OCI-LY7 (cell line): ENCODE results near the gene KCNIP1. TPM values are rescaled to one million over a fixed set of nuclear protein-coding genes. Genes with fewer than 3 reads are reported as not detected.

Source experiments
- BruUV-seq: library from RNA; stranded (reverse); fragments of 400-500 nt; replicated peaks from 2 replicates; lab custom pipeline; 2021; lab: Mats Ljungman, UMichigan
- CTCF ChIA-PET: fragments of 300-600 bp; sonication (Branson Sonifier 250); formaldehyde crosslinking; loops from one replicate; lab custom pipeline; 2022; ENCODE audit warnings: antibody characterized with exemption; ENCODE audit not compliant: unreplicated experiment; lab: Charles Lee
- POLR2A ChIA-PET: fragments of 300-600 bp; sonication (Branson Sonifier 250); formaldehyde crosslinking; loops from one replicate; lab custom pipeline; 2022; ENCODE audit warnings: antibody characterized with exemption; lab: Charles Lee
- DNase-seq: peaks from one replicate; pipeline ENCODE4 v3.0.0-alpha.2; 2015; ENCODE audit warnings: low spot score
- H2AFZ ChIP-seq: fragments of 200-600 bp; sonication (generic), shearing (Covaris generic); 2 replicates; pipeline ENCODE4 v1.6.1; 2014; ENCODE audit warnings: mild to moderate bottlenecking, antibody characterized with exemption, low read length, moderate library complexity
- H3K27ac ChIP-seq: fragments of 200-600 bp; sonication (generic); 2 replicates; pipeline ENCODE4 v1.5.1; 2014; ENCODE audit warnings: mixed run types, low read depth, mild to moderate bottlenecking, moderate library complexity, low read length, inconsistent platforms; ENCODE audit not compliant: poor library complexity, severe bottlenecking
- H3K36me3 ChIP-seq: fragments of 200-600 bp; sonication (generic); 2 replicates; pipeline ENCODE4 v1.6.1; 2014; ENCODE audit warnings: mild to moderate bottlenecking, antibody characterized with exemption, low read length, moderate library complexity, mixed read lengths; ENCODE audit not compliant: insufficient read depth
- H3K4me1 ChIP-seq: fragments of 200-600 bp; sonication (generic); 2 replicates; pipeline ENCODE4 v1.5.1; 2014; ENCODE audit warnings: mild to moderate bottlenecking, low read length; ENCODE audit not compliant: insufficient read depth, poor library complexity, severe bottlenecking
- H3K4me2 ChIP-seq: fragments of 200-600 bp; sonication (generic); 2 replicates; pipeline ENCODE4 v1.6.1; 2014; ENCODE audit warnings: mild to moderate bottlenecking, low read length
- H3K4me3 ChIP-seq: fragments of 200-600 bp; sonication (generic); 2 replicates; pipeline ENCODE4 v1.5.1; 2014; ENCODE audit warnings: mild to moderate bottlenecking, low read depth, low read length; ENCODE audit not compliant: poor library complexity, severe bottlenecking
- H3K79me2 ChIP-seq: fragments of 200-600 bp; sonication (generic); 2 replicates; pipeline ENCODE4 v1.6.1; 2016; ENCODE audit warnings: low read depth, mild to moderate bottlenecking, low read length, moderate library complexity, mixed read lengths; ENCODE audit not compliant: insufficient read depth
- H3K9me2 ChIP-seq: fragments of 200-600 bp; sonication (generic); 2 replicates; pipeline ENCODE4 v1.6.1; 2016; ENCODE audit warnings: mild to moderate bottlenecking, low read length, mixed read lengths; ENCODE audit not compliant: insufficient read depth
- H3K9me3 ChIP-seq: fragments of 200-600 bp; sonication (generic); 2 replicates; pipeline ENCODE4 v1.6.1; 2014; ENCODE audit warnings: mild to moderate bottlenecking, mixed run types, low read length, mixed read lengths
- H4K20me1 ChIP-seq: fragments of 200-600 bp; sonication (generic); 2 replicates; pipeline ENCODE4 v1.6.1; 2014; ENCODE audit warnings: mild to moderate bottlenecking, antibody characterized with exemption, low read length, moderate library complexity, mixed read lengths; ENCODE audit not compliant: insufficient read depth
- CTCF ChIP-seq: fragments of 200-600 bp; sonication (generic); conservative IDR thresholded peaks from 2 replicates; pipeline ENCODE4 v1.5.1; 2014; ENCODE audit warnings: mild to moderate bottlenecking, antibody characterized with exemption, low read length, moderate library complexity, mixed read lengths
- EZH2phosphoT487 ChIP-seq: fragments of 200-600 bp; sonication (generic); IDR thresholded peaks from 2 replicates; pipeline ENCODE4 v1.6.1; 2018; ENCODE audit warnings: low read depth, borderline replicate concordance, mild to moderate bottlenecking, mixed run types, antibody characterized with exemption, low read length, moderate library complexity, mixed read lengths
- intact Hi-C: fragments of 100-400 bp; cut with micrococcal nuclease; formaldehyde crosslinking; loops from one replicate; pipeline ENCODE4 v1.10.0; 2022; ENCODE audit not compliant: unreplicated experiment
- total RNA-seq, 2 experiments: library from RNA; depleted of rRNA in 1 of 2; stranded (reverse); fragments of >200 nt in 1 of 2; shearing (Covaris generic) in 1 of 2; gene quantifications; 2 replicates each; pipeline ENCODE4 v1.2.3, GENCODE V29; 2014 to 2022

The KCNIP1 gene
- total RNA-seq, 2 experiments from 2014 or later = not detected

- DNase-seq = no peak
- Histone ChIP-seq H2AFZ (no peak overlapping the region), H3K9me2 (no peaks in the 10 kb centered on the region), H4K20me1 (no peaks in the 10 kb centered on the region), H3K9me3 (no peaks in the 10 kb centered on the region), H3K27ac (no peak overlapping the region), H3K79me2 (no peaks in the 10 kb centered on the region), H3K36me3 (no peaks in the 10 kb centered on the region), H3K4me3 (no peak overlapping the region), H3K4me1 (no peaks in the 10 kb centered on the region), H3K4me2 (no peak overlapping the region)
- ChIA-PET POLR2A (no interaction called here), CTCF (interaction anchor here (0.5 kb wide), 1 partner anchor 592 kb away, joined by 4 read pairs; no protein-coding TSS in a partner anchor)
- TF ChIP-seq CTCF = no peak
- no peak for TF ChIP-seq EZH2phosphoT487
- BruUV-seq = no TSS peak
- intact Hi-C loops = no loop called here
These were observed 247.0 kb downstream of the KCNIP1 start for GRCh38 chr5:170750791-170751190.

- no peak for DNase-seq
- no peaks in the 10 kb centered on the region for H3K36me3 ChIP-seq
- H2AFZ ChIP-seq = no peak overlapping the region
- no peaks in the 10 kb centered on the region for H3K9me2 ChIP-seq
- POLR2A ChIA-PET = no interaction called here
- H3K9me3 ChIP-seq = no peaks in the 10 kb centered on the region
- CTCF ChIA-PET = no interaction called here
- H3K4me3 ChIP-seq = no peak overlapping the region
- no peak for TF ChIP-seq EZH2phosphoT487
- TF ChIP-seq CTCF = no peak
- no peaks in the 10 kb centered on the region for H3K79me2 ChIP-seq
- H3K4me2 ChIP-seq = no peak overlapping the region
- H3K27ac ChIP-seq = no peak overlapping the region
- intact Hi-C loops = no loop called here
- H4K20me1 ChIP-seq = no peaks in the 10 kb centered on the region
- no TSS peak for BruUV-seq
- no peaks in the 10 kb centered on the region for H3K4me1 ChIP-seq
These were observed 247.8 kb downstream of the KCNIP1 start for GRCh38 chr5:170751631-170752030.

GRCh38 chr5:170752257-170753215 lies 248.7 kb downstream of the KCNIP1 start:
- BruUV-seq = no TSS peak

More at GRCh38 chr5:170752257-170753215, 248.7 kb downstream of the KCNIP1 start:
- Histone ChIP-seq H4K20me1 (no peaks in the 10 kb centered on the region), H3K9me2 (no peaks in the 10 kb centered on the region), H3K9me3 (no peaks in the 10 kb centered on the region), H3K4me3 (no peak overlapping the region), H2AFZ (no peak overlapping the region), H3K79me2 (no peaks in the 10 kb centered on the region), H3K4me2 (no peak overlapping the region), H3K27ac (no peak overlapping the region), H3K4me1 (no peaks in the 10 kb centered on the region), H3K36me3 (no peaks in the 10 kb centered on the region)
- CTCF ChIA-PET = no interaction called here
- TF ChIP-seq EZH2phosphoT487 (no peak), CTCF (no peak)
- DNase-seq = no peak
- POLR2A ChIA-PET = no interaction called here
- intact Hi-C loops = no loop called here
